M059J (cell line): Measurements from ENCODE around the gene SNTG2. TPM values are rescaled to one million over a fixed set of nuclear protein-coding genes. Genes with fewer than 3 reads are reported as not detected.

ENCODE experiments used
- DNase-seq: peaks from one replicate; pipeline ENCODE4 v3.0.0-alpha.2; 2012; ENCODE audit warnings: low read depth
- total RNA-seq: library from RNA; depleted of rRNA; stranded (reverse); fragments of >200 nt; shearing (Covaris generic); gene quantifications from 2 replicates; pipeline ENCODE4 v1.2.3, GENCODE V29; 2014

The SNTG2 gene
- total RNA-seq, 1 experiment from 2014 or later = not detected

- no peak for DNase-seq
Observed at GRCh38 chr2:990970-991369, 40.3 kb downstream of the SNTG2 start.

- no peak for DNase-seq
Observed at GRCh38 chr2:1002350-1002749, 51.7 kb downstream of the SNTG2 start.

- no peak for DNase-seq
Observed at GRCh38 chr2:1004398-1004797, 53.7 kb downstream of the SNTG2 start.

- peak; percentile 4 for DNase-seq
Observed at GRCh38 chr2:1010415-1010930, 59.8 kb downstream of the SNTG2 start.

- DNase-seq = no peak
Observed at GRCh38 chr2:1011006-1011405, 60.4 kb downstream of the SNTG2 start.

GRCh38 chr2:1011985-1012384, 61.3 kb downstream of the SNTG2 start:
- no peak for DNase-seq

GRCh38 chr2:1014802-1015201, 64.2 kb downstream of the SNTG2 start:
- no peak for DNase-seq

GRCh38 chr2:1016500-1016899, 65.9 kb downstream of the SNTG2 start:
- no peak for DNase-seq

- no peak for DNase-seq
Observed at GRCh38 chr2:1017827-1018226, 67.2 kb downstream of the SNTG2 start.

GRCh38 chr2:1020206-1020605, 69.6 kb downstream of the SNTG2 start:
- DNase-seq = no peak

- DNase-seq = peak; percentile 9
Observed at GRCh38 chr2:1022178-1022577, 71.5 kb downstream of the SNTG2 start.

GRCh38 chr2:1024981-1025380, 74.3 kb downstream of the SNTG2 start:
- peak; percentile 11 for DNase-seq

GRCh38 chr2:1026141-1026540, 75.5 kb downstream of the SNTG2 start:
- no peak for DNase-seq

GRCh38 chr2:1028831-1029230, 78.2 kb downstream of the SNTG2 start:
- DNase-seq = no peak

GRCh38 chr2:1032030-1032429, 81.4 kb downstream of the SNTG2 start:
- DNase-seq = peak; percentile 29

GRCh38 chr2:1033069-1033468, 82.4 kb downstream of the SNTG2 start:
- no peak for DNase-seq

- DNase-seq = no peak
Observed at GRCh38 chr2:1037066-1037465, 86.4 kb downstream of the SNTG2 start.

- DNase-seq = no peak
Observed at GRCh38 chr2:1039549-1039948, 88.9 kb downstream of the SNTG2 start.

GRCh38 chr2:1041012-1041805, 90.6 kb downstream of the SNTG2 start:
- DNase-seq = no peak

GRCh38 chr2:1045109-1045508, 94.5 kb downstream of the SNTG2 start:
- no peak for DNase-seq

GRCh38 chr2:1046067-1046466, 95.4 kb downstream of the SNTG2 start:
- DNase-seq = no peak

- no peak for DNase-seq
Observed at GRCh38 chr2:1047485-1047884, 96.8 kb downstream of the SNTG2 start.

GRCh38 chr2:1049691-1050090, 99.0 kb downstream of the SNTG2 start:
- DNase-seq = peak; percentile 47

- DNase-seq = no peak
Observed at GRCh38 chr2:1051075-1051474, 100.4 kb downstream of the SNTG2 start.
